HG03558 (cell line): Measurements from ENCODE around the gene KRTAP16-1.

Experiments
- ATAC-seq: cut with Tn5 transposase; IDR thresholded peaks from one replicate; pipeline ENCODE4 v1.9.1; 2021; ENCODE audit warnings: moderate number of reproducible peaks; ENCODE audit not compliant: unreplicated experiment; ENCODE audit errors: extremely low read depth

The KRTAP16-1 gene

GRCh38 chr17:41331606-41332005 is 22.5 kb upstream of the KRTAP16-1 start:
- ATAC-seq = no peak

DNA sequence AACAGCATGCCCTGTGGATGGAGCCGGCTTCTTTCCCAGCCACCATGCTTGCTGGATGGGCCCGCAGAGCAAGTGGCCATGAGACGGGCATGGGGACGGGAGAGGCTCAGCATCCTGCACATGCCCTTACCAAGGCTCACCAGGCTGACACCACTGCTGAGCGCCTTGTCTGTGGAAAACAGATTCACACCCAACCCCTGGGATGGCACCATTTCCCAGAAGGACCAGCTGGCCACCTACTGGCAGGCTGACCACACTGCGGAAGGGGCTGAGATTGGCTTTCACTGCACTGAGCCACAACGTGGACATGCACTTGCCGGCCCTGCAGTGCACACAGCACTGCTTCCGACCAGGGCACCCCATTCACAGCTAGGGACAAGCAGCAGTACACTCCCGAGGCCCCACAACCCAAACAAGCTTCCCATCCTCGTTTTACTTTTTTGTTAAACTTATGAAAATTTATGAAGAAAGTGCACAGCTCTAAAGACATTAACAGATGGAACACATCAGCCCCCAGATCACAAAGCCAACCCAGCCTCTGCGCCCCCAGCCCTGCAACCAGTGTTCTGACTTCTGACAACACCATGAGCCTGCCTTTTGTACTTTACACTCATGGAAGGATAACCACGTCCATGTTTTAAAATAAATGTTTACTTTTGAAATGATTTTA is 20.3 kb upstream of the KRTAP16-1 start:
- ATAC-seq = no peak

GRCh38 chr17:41328207-41328606 is 19.1 kb upstream of the KRTAP16-1 start:
- ATAC-seq = no peak

GRCh38 chr17:41327411-41328120 is 18.5 kb upstream of the KRTAP16-1 start:
- no peak for ATAC-seq

- no peak for ATAC-seq
Measured at GRCh38 chr17:41326173-41327145, 17.4 kb upstream of the KRTAP16-1 start.

GRCh38 chr17:41325611-41326010 is 16.5 kb upstream of the KRTAP16-1 start:
- no peak for ATAC-seq

DNA sequence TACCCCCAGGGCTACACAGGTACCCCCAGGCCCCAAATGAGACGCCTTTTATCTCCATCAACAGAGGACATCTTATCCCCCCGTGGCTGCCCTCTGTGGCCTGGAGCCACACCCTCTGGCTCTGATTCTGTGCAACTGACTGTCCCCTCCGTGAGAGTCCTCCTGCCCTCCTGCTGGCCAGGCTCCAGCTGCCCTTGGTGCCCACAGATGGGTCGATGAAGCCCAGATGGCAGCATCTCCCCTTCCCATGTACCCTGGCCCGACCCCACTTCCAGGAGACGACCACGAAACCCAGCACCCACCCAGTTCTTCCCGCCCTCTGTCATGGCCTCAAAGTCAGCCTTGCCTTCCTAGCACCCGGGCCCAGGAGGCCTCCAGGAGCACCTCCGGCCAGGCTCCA is 16.0 kb upstream of the KRTAP16-1 start:
- ATAC-seq = no peak

GRCh38 chr17:41324180-41325075 is 15.3 kb upstream of the KRTAP16-1 start:
- no peak for ATAC-seq

DNA sequence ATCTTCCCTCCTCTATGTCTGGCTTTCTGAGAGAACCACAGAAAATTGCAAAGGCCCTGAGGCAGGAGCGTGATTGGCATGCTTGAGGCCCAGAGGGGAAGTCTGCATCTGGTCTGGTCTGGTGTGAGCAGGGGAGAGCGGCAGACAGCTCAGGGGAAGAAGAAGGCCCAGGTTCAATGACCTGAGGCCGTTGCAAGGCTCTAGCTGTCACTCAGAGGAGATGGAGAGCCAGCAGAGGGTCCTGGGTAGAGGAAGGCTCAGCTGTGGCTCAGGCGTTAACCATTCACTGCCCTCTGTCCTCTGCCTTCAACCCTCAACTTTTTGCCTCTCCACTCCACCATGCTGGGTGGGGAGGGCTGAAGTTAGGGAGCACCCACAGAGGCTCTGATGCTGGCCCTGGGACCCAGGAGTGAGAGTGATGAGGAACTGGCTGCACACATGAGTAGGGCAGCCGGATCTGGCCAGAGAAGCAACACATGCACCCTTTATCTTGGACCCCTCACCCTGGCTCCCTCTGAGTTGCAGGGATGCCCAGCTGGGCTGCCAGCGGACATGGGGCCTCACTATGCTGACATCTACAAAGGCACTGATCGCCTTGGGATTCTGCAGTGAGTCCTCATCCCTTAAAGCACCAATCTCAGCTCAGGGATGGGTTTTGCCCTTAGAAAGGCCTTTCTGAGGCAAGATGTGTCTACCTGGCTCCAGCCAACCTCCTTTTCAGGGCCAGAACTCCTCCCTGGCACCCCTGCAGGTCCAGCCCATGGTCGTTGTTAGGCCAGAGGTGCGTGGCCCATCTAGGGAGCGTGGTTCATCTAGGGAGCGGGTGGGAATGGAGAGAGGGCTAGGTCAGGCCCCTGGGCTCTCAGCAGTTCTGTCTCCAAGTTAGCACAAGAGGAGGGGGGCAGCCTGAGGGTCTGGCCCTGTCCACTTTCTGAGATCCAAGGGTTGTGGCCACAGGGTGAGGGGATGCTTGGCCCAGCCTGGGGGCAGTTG is 14.1 kb upstream of the KRTAP16-1 start:
- ATAC-seq = no peak

DNA sequence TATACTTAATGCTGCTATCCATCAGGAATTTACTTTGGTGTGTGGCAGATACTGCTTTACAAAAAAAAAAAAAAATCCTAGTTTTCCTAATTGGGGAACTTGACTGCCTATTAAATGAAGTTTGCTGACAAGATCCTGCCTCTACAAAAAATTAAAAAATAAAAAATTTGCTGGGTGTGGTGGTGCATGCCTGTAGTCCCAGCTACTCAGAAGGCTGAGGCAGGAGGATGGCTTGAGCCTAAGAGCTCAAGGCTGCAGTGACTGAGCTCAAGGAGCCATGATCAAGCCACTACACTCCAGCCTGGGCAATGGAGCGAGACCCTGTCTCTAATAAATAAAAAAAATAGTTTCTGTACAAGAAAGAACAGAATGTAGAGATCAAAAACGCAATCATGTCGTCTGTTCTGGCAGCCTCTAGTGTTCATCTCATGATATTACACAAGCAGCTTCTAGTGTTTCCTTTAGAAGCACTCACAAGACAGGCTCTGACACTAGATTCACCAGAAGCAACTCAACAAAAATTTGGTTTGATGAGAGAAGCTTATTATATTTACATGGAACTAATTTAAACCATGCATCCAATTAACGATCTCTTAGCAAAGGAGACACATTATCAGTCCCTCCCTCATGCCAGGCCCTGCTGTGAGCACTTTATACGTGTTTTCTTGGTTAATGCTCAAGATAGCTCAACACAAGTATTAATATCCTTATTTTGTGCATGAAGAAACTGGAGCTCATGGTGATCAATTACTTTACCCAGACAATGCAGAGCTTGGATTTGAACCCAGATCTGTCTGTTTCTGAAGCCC is 13.2 kb upstream of the KRTAP16-1 start:
- ATAC-seq = no peak

- no peak for ATAC-seq
Measured at GRCh38 chr17:41318231-41318630, 9.1 kb upstream of the KRTAP16-1 start.

DNA sequence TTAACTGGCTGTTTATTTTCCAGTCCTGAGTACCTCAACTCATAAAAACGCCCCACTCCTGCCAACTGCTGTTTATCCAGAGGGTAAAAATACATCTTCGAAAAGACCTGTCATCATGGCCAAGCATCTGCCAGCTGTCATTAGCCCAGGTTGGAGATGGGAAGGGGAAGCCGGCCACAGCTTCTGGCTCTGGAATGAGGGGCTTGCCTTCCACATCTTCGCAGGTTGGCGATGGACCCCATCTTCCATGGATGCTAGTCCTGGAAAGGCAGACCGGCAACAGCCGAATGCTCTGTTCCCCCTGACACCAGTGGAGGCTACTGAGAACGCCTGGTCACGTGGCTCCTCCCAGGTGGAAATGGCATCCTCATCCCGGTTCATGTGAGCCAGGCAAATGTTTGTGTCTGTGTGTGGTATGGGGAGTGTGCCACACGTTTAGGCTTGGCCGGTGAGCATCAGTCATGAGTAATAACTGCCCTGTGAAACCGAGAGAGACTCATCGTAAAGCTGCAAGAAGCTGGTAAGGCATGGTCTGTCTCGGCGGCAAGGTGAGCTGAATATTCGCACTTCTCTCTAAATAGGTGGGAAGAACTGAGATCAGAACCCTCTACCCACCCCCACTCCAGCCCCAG is 6.8 kb upstream of the KRTAP16-1 start:
- ATAC-seq = no peak

GRCh38 chr17:41315204-41315794 is 6.2 kb upstream of the KRTAP16-1 start, which contains the start of gene KRTAP17-1:
TSS of gene KRTAP17-1 (minus strand) at chr17:41315710. CDS start at chr17:41315650, 60 bp downstream.
- no peak for ATAC-seq

GRCh38 chr17:41311111-41311510 is 2.0 kb upstream of the KRTAP16-1 start:
- ATAC-seq = no peak

- ATAC-seq = no peak
Measured at GRCh38 chr17:41308251-41308917, 725 bp downstream of the KRTAP16-1 start.

GRCh38 chr17:41307647-41308046 is 1.5 kb downstream of the KRTAP16-1 start:
- no peak for ATAC-seq
